HG02973 (cell line): ENCODE measurements around the gene RILPL2.
"Not testable (repeated sequence)": the region's sequence is repeated elsewhere in the genome, so short reads cannot be mapped to it uniquely, and the experiment has no call there.

Experiments
- ATAC-seq: cut with Tn5 transposase; IDR thresholded peaks from one replicate; pipeline ENCODE4 v1.9.1; 2021; ENCODE audit warnings: moderate library complexity; ENCODE audit not compliant: unreplicated experiment

Gene RILPL2

DNA sequence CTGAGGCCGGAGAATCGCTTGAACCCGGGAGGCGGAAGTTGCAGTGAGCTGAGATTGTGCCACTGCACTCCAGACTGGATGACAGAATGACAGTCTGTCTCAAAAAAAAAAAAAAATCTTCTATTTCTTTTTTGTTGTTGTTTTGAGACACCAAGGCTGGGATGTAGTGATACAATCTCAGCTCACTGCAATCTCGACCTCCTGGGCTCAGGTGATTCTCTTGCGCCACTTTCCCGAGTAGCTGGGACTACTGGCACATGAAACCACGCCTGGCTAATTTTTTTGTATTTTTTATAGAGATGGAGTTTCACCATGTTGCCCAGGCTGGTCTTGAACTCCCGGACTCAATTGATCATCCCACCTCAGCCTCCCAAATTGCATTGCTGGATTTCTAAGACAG, 14.2 kb upstream of the RILPL2 start:
- no peak for ATAC-seq

DNA sequence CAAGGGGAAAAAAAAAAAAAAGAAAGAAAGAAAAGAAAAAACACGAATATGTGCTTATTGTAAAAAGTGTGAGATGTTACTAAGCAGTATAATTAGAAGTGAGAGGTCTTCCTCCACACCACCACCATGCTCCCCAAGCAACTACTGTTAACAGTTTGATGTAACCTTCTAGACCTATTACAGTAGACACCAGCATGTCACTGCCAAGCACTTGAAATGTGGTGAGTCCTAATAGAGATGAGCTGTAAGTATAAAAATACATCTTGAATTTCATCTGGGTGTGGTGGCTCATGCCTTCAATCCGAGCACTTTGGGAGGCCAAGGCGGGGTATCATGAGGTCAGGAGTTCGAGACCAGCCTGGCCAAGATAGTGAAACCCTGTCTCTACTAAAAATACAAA, 13.4 kb upstream of the RILPL2 start:
- no peak for ATAC-seq

DNA sequence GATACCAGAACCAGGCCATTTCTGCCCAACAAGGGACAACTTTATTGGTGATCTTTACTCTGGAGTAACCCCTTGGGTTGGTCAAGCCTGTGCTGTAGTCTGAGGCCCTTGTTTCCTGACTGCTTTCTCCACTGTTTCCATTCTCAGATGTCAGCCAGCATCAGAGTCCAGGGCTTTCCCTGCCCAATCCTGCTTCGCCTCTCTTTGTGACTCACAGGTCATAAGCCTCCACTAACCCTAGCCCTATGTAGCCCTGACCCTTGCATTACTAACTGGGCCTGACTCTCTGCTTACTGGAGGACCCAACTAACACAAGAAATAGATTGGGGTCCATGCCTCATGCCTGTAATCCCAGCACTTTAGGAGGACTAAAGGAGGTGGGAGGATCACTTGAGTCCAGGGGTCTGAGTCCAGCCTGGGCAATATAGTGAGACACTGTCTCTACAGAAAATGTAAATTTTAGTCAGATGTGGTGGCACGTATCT, 12.8 kb upstream of the RILPL2 start:
- no peak for ATAC-seq

DNA sequence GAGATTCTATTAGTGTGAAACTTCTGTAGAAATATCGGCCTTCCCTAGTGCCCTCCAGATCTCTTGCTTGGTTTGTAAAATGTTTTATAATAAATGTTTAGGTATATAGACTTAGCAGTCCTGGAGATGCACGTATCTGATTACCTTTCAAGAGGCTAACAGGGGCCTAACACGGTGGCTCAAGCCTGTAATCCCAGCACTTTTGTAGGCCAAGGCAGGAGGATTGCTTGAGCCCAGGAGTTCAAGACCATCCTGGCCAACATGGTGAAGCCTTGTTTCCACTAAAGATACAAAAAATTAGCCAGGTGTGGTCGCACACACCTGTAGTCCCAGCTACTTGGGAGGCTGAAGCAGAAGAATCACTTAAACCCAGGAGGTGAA, 9.8 kb upstream of the RILPL2 start:
- ATAC-seq = no peak

DNA sequence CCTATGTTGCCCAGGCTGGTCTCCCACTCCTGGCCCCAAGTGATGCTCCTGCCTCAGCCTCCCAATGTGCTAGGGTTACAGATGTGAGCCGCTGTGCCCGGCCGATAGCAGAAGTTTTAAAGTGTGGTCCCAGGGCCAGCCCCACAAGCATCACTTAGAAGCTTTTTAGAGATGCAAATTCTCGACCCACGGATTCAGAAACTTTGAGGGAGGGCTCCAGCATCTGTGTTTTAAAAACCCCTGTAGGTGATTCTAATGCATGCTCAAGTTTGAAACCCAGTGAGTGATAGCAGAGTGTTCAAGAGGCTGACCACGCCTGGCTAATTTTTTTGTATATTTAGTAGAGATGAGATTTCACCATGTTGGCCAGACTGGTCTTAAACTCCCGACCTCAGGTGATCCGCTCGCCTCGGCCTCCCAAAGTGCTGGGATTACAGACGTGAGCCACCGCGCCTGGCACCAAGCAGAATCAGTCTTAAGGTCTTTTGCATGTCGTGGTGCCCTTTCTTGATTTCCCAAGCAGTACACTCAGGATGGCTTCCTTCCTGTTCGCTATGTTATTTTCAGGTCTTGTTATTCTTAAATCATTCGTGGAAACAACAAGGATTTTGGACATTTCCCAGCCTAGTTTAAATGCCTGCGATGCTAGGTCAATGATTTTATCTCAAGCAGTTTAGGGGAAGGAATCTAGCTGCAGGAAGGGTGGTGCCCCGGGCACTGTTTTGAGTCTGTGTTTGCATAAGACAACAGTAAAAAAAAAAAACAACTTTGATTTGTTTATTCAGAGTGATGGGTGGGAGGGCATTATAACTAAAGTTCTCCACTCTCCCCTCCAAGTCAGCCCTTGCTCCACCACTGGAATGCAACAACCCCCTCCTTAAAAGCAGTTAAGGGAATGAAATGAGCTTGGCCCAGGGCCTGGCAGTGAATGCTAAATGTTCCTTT, 9.2 kb upstream of the RILPL2 start:
- no peak for ATAC-seq

DNA sequence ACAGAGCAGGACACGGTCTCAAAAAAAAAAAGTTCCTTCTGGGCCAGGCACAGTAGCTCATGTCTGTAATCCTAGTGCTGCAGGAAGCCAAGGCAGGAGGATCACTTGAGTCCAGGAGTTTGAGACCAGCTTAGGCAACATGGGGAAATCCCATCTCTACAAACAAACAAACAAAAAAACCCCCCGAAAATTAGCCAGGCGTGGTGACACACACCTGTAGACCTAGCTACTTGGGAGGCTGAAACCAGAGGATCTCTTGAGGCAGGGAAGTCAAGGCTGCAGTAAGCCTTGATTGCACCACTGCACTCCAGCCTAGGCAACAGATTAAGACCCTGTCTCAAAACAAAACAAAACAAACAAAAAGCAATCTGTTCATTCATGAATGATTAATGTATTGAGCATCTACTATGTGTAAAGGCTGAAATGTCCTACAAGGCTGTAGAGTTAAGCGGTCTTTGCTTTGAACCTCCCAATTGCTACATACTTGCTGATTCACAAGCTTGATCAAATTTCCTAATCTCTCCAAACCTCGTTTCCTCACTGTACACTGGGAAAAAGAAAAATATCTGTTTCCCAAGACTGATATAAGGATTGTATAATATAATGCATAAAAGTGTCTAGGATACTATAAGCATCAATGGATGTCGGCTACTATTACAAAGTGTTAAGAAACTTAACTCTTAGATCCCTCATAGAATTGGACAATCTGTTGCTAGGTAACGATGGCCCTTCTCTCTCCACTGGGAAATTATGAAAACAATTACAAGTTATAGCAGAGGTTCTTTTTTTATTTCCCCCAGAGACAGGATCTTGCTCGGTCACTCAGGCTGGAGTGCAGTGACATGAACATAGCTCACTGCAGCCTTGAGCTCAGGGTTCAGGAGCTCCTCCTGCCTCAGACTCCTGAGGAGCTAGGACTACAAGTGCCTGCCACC, 7.9 kb upstream of the RILPL2 start:
- no peak for ATAC-seq

DNA sequence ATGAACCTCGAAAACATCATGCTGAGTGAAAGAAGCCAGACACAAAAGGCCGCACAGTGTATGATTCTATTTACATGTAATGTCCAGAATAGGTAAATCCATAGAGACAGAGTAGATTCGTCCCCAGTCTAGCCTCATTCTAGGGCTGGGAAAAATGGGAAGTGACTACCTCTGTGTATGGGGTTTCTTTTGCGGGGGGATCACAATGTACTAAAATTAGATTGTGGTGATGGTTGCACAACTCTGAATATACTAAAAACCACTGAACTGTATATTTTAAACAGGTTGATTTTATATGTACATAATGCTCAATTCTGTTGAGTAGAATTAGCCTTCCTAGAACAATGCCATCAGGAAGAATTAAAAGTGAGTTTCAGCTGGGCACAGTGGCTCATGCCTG, 6.3 kb upstream of the RILPL2 start:
- no peak for ATAC-seq

DNA sequence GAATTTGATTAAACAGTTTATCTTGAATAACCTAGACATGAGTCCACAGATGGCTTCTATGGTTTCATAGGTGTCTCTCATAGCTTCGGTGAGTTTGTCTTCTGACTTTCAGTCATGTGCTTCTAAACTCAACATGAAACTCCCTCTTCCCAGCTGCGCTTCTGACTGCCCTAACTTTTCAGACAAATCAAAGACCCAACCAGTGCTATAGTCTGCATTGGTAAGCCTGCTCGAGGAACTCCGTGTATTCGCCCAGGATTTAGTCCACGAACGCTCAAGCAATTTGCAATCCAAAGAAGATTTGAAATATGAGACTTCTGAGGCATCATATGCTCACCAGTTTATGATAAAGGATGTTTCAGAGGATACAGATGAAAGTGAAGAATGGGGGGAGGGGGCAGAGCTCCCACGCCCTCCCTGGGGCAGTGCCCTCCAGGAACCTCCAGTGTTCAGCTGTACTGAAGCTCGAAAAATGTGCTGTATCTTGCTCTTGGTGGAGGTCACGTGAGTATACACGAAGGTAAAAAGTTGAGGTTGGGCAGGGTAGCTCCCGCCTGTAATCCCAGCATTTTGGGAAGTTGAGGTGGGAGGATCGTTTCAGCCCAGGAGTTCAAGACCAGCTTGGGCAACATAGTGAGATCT, 5.2 kb upstream of the RILPL2 start:
- peak; percentile 42 for ATAC-seq

DNA sequence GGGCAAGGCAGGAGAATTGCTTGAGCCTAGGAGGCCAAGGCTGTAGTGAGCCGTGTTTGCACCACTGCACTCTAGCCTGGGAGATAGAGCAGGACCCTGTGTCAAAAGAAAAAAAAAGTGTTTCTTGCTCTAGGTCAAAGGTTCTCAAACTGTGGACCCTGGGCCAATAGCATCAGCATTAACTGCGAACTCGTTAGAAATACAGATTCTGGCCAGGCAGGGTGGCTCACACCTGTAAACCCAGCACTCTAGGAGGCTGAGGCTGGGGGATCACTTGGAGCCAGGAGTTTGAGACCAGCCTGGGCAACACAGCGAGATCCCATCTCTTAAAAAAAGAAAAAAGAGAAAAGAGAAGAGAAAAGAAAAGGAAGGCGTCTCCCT, 858 bp downstream of the RILPL2 start:
- no peak for ATAC-seq

DNA sequence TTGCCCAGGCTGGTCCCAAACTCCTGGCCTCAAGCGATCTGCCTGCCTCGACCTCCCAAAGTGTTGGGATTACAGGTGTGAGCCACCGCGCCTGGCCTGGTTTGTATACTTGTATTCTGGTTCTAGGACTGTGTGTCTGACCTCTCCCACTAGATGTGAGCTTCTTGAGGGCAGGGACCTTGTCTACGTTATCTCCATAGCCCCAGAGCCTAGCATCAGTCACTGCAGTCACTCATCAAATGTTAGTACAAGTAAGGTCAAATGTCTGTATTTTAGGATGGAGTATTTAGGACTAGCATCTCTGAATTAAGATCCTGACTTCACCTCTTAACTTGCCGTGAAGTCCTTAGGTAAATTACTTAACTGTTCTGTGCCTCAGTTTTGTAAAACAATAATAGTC, 2.9 kb downstream of the RILPL2 start:
- no peak for ATAC-seq

DNA sequence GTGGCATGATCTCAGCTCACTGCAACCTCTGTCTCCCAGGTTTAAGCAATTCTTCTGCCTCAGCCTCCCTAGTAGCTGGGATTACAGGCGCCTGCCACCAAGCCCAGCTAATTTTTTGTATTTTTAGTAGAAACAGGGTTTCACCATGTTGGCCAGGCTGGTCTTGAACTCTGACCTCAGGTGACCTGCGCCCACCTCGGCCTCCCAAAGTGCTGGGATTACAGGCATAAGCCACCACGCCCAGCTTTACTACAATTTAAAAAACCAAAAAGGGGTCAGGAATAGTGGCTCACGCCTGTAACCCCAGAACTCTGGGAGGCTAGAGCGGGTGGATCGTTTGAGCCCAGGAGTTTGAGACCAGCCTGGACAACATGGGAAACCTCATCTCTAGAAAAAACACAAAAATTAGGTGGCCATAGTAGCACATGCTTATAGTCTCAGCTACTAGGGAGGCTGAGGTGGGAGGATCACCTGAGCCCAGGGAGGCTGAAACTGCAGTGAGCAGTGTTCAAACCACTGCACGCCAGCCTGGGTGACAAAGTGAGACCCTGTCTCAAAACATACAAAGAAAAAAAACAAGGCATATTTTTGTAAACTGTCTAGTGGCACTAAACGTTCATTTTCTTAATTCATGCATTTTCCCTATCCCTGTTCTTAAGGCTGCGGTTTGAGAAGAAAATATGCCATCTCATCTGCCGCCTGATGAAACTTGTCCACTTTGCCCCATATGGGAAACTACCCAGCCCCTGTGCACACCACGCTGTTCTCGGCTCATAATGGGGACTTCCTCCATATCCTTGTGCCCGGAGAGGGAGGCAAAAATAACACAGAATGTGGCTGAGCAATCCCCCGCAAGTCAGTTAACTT, 4.3 kb downstream of the RILPL2 start:
- not testable (repeated sequence) for ATAC-seq

DNA sequence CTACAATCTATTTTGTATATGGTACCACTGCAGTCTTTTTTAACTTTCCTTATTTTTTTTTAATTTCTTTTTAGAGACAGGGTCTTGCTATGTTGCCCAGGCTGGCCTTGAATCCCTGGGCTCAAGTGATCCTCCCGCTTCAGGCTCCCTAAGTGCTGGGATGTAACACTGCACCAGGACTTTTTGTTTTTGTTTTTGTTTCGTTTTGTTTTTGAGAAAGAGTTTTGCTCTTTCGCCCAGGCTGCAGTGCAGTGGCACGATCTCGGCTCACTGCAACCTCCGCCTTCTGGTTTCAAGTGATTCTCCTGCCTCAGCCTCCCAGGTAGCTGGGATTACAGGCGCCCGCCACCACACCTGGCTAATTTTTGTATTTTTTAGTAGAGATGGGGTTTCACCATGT, 7.4 kb downstream of the RILPL2 start:
- ATAC-seq = not testable (repeated sequence)

DNA sequence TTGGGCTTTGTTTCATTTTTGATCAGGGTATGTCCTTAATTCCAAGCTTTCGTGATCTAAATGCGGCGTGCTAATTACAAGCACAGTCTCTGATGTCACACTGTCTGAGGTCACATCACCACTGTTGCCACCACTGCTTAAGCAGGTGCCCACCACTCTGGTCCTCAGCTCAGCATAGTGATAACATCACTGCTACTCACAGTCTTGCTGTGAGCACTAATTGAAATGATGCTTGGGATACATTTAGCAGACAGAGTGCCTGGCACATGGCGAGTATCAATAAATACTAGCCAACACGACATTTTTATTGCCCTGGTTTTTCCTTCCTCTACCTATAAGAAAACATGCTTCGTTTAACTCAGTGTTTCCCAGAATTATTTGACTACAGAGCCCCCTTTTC, 7.9 kb downstream of the RILPL2 start:
- no peak for ATAC-seq

DNA sequence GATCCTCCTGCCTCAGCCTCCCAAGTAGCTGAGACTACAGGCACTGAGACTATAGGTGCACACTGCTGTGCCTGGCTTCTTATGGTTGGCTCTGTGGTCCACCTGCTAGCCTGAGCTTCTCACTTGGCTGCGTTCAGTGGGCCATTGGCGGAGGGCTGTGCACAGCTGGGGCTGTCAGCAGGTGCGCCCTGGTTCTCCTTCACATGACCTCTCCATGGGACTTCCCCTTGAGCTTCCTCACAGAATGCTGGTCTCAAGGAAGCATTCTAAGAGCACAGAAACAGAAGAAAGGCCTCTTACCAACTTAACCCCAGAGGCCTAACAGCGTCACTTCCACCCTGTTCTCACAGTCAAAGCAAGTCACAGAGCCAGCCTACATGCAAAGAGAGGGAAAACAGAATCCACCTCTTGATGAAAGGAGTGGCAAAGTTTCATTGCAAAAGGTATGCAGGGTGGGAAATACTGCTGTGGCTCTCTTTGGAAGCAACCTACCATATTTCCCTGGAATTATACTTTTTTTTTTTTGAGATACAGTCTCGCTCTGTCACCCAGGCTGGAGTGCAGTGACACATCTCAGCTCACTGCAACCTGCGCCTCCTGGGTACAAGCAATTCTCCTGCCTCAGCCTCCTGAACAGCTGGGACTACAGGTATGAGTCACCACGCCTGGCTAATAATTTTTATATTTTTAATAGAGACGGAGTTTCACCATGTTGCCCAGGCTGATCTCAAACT, 9.3 kb downstream of the RILPL2 start:
- ATAC-seq = peak; percentile 83

DNA sequence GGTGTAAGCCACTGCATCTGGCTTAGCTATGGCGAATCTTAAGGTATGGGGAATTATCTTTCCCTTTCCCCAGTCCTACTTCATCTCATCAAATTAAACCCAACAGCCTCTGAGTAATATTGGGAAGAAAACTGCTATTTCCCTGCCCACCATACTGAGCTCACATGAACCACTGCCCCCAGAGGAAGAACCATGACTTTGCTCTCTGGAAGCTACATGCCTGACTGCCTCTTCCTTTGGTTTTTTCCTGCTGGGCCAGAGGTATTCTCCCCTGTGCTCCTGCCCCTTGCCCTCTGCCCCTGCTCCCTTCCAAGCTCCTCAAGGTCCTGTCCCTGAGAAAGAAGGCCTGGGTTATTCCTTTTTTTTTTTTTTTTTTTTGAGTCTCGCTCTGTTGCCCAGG, 15.2 kb downstream of the RILPL2 start:
- ATAC-seq = no peak

DNA sequence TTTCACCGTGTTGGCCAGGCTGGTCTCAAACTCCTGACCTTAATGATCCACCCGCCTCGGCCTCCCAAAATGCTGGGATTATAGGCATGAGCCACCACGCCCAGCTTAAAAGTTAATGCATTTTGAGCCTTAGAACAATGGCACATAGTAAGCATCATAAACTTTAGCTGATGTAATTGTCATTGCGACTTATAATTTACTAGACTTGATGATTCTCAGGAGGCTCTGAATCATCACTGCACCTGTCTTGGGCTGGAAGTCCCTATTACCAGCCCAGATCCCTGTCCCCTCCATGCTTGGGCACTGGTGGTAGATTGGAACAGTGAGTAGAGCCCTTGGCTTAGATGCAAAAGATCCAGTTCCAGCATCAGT, 26.5 kb downstream of the RILPL2 start:
- ATAC-seq = no peak

DNA sequence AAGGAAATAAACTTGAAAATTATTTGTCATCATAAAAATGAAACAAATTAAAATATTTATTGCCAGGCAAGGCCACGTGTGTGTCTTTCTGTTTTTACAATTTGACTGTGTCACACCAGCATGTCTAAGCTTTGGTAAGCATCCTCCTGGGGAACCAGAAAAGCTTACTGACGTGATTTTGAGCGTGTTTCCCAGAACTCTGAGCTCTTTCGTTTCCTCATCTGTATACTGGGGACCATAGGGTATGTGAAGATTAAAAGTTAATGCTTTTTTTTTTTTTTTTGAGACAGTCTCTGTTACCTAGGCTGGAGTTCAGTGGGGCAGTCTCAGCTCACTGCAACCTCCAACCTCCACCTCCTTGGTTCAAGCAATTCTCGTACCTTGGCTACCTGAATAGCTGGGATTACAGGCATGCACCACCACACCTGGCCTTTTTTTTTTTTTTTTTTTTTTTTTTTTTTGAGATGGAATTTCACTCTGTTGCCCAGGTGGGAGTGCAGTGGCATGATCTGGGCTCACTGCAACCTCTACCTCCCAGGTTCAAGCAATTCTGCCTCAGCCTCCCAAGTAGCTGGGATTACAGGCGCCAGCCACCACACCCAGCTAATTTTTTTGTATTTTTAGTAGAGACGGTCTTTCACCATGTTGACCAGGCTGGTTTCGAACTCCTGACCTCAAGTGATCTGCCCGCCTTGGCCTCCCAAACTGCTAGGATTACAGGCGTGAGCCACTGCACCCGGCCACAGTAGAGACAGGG, 27.0 kb downstream of the RILPL2 start:
- not testable (repeated sequence) for ATAC-seq

DNA sequence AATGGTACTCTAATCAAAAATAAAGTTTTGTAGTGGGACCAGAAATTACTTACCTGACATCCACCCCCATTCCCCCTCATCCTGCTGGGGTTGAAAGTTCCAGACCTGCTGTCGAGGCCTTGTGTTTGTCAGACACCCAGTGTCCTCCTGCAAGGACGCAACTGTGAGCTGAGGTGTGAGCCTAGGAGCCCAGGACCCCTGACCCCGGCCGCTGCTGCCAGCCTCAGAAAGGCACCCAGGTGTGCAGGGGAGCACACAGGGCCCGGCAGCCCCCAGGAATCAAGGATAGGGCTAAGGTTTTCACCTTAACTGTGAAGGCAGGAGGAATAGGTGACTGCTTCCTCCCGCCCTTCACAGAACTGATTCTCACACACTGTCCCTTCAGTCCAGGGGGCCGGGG, 27.9 kb downstream of the RILPL2 start:
- not testable (repeated sequence) for ATAC-seq

DNA sequence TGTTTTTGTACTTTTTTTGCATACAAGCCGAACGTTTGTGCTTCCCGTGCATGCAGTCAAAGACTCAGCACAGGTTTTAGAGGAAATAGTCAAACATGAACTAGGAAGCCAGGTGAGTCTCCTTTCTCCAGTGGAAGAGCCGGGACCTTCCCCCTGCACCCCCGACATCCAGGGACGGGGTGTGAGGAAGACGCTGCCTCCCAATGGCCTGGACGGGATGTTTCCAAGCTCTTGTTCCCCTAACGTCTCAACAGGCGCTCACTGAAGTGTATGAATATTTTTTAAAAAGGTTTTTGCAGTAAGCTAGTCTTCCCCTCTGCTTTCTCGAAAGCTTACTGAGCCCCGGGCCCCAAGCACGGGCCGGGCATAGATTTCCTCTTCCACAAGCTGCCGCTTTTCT, 28.6 kb downstream of the RILPL2 start:
- ATAC-seq = not testable (repeated sequence)
